Vagina (tissue), 2 donors: ENCODE data around the gene GIPC2. TPM values are rescaled to one million over a fixed set of nuclear protein-coding genes. Genes with fewer than 3 reads are reported as not detected.

ENCODE experiments used
- DNase-seq, 2 donors: peaks; one replicate each; pipeline ENCODE4 v3.0.0-alpha.2; 2017; ENCODE audit errors: extremely low spot score in 2 of 2
- H3K27ac ChIP-seq: fragments of 200-600 bp; sonication (generic); one replicate; pipeline ENCODE4 v1.5.1; 2019
- H3K27me3 ChIP-seq: fragments of 200-600 bp; sonication (generic); one replicate; pipeline ENCODE4 v1.5.1; 2019
- H3K36me3 ChIP-seq, 2 donors: fragments of 200-600 bp; sonication (generic); one replicate each; pipeline ENCODE4 v1.5.1; 2017 to 2019
- H3K4me1 ChIP-seq: fragments of 200-600 bp; sonication (generic); one replicate; pipeline ENCODE4 v1.5.1; 2019
- H3K4me3 ChIP-seq, 2 donors: fragments of 200-600 bp; sonication (generic); 1 replicate in 1 of 2; 2 replicates in 1 of 2; pipeline ENCODE4 v1.5.1; 2016 to 2019
- H3K9me3 ChIP-seq: fragments of 200-600 bp; sonication (generic); one replicate; pipeline ENCODE4 v1.5.1; 2019
- CTCF ChIP-seq, 3 experiments: fragments of 450-650 bp in 2 of 3; fragments of 200-600 bp in 1 of 3; sonication (generic) in 1 of 3; IDR thresholded peaks; one replicate each; pipeline ENCODE4 v1.5.1; 2017 to 2019; ENCODE audit warnings: antibody characterized with exemption in 3 of 3, mild to moderate bottlenecking in 2 of 3, moderate library complexity in 2 of 3
- POLR2A ChIP-seq, 2 donors: fragments of 450-650 bp; IDR thresholded peaks; one replicate each; pipeline ENCODE4 v1.6.1; 2017; ENCODE audit warnings: antibody characterized with exemption in 2 of 2, mild to moderate bottlenecking in 2 of 2, moderate library complexity in 2 of 2
- POLR2AphosphoS5 ChIP-seq, 2 donors: sonication (generic); formaldehyde crosslinking; IDR thresholded peaks; one replicate each; pipeline ENCODE4 v1.9.0; 2017; ENCODE audit warnings: antibody characterized with exemption in 2 of 2, mild to moderate bottlenecking in 2 of 2, low read depth in 1 of 2; ENCODE audit not compliant: insufficient read depth in 1 of 2
- intact Hi-C: fragments of 100-400 bp; cut with DNase I; formaldehyde crosslinking; loops from one replicate; pipeline ENCODE4 v1.15.1; 2023
- total RNA-seq: library from RNA; depleted of rRNA; stranded (reverse); fragments of >200 nt; gene quantifications from one replicate; pipeline ENCODE4 v1.2.3, GENCODE V29; 2016

GIPC2 gene
- total RNA-seq, 1 donor from 2014 or later, result 2.7 TPM

GRCh38 chr1:78095593-78095992, 49.8 kb downstream of the GIPC2 start:
- Histone ChIP-seq H3K9me3 (no peaks in the 10 kb centered on the region), H3K4me1 (no peaks in the 10 kb centered on the region), H3K27ac (no peak overlapping the region), H3K27me3 (no peaks in the 10 kb centered on the region), H3K4me3 (no peak overlapping the region), H3K36me3 (no peaks in the 10 kb centered on the region)
- intact Hi-C loops, result no loop called here
- DNase-seq, result no peak
- TF ChIP-seq POLR2A (IDR thresholded peaks at IDR 0.05), result no peak
- TF ChIP-seq POLR2AphosphoS5 (IDR thresholded peaks at IDR 0.05; ENCODE audit: insufficient read depth in 1 of 2, low read depth in 1 of 2), result no peak
- TF ChIP-seq CTCF (IDR thresholded peaks at IDR 0.05), result no peak

DNA sequence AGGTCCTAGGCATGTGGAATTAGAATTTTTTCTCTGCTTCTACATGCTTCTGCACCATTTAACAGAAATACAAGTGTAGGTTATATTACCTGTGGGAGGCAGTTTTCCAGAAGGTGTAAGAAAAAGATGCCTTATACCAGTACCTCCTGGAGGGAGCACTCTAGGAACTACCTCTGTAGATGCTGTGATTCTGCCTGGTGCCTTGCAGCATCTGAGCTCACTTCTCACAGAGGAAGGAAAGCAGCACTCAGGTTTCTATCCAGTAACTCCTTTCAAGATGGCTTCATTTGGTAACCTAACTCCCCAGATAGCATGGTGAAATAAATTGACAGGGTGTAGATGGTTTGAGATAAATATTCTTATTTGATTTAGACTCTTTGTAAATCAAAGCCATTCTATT, 50.3 kb downstream of the GIPC2 start:
- H3K36me3 ChIP-seq, result no peaks in the 10 kb centered on the region
- intact Hi-C loops, result no loop called here
- H3K27ac ChIP-seq, result no peak overlapping the region
- no peaks in the 10 kb centered on the region for H3K4me1 ChIP-seq
- TF ChIP-seq CTCF (IDR thresholded peaks at IDR 0.05) (no peak), POLR2A (IDR thresholded peaks at IDR 0.05) (no peak), POLR2AphosphoS5 (IDR thresholded peaks at IDR 0.05; ENCODE audit: insufficient read depth in 1 of 2, low read depth in 1 of 2) (no peak)
- H3K27me3 ChIP-seq, result no peaks in the 10 kb centered on the region
- no peak overlapping the region for H3K4me3 ChIP-seq
- DNase-seq, result no peak
- H3K9me3 ChIP-seq, result no peaks in the 10 kb centered on the region

DNA sequence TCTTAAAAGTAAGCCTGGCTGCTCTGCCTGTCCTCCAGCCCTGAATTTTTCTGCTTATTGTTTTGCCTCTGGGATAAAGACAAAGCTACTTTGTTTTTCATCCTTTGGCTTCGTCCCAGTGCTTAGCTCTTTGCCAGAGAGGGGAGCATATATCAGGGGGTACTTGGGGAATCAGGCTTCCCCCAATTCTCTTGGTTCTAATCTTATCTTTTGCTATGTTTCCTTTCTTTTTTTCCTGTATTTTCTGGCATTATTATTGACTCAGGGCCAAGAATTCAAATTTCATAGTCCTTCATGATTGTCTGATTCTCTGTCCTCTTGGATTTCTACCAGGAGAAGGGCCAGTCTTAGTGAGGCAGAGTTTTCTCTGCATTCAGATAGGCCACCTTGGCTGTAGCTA, 51.2 kb downstream of the GIPC2 start:
- no peaks in the 10 kb centered on the region for H3K4me1 ChIP-seq
- no peaks in the 10 kb centered on the region for H3K9me3 ChIP-seq
- no peak overlapping the region for H3K27ac ChIP-seq
- no peaks in the 10 kb centered on the region for H3K27me3 ChIP-seq
- H3K4me3 ChIP-seq, result no peak overlapping the region
- no peak for DNase-seq
- intact Hi-C loops, result no loop called here
- TF ChIP-seq POLR2AphosphoS5 (IDR thresholded peaks at IDR 0.05; ENCODE audit: insufficient read depth in 1 of 2, low read depth in 1 of 2) (no peak), POLR2A (IDR thresholded peaks at IDR 0.05) (no peak), CTCF (IDR thresholded peaks at IDR 0.05) (no peak)
- no peaks in the 10 kb centered on the region for H3K36me3 ChIP-seq

DNA sequence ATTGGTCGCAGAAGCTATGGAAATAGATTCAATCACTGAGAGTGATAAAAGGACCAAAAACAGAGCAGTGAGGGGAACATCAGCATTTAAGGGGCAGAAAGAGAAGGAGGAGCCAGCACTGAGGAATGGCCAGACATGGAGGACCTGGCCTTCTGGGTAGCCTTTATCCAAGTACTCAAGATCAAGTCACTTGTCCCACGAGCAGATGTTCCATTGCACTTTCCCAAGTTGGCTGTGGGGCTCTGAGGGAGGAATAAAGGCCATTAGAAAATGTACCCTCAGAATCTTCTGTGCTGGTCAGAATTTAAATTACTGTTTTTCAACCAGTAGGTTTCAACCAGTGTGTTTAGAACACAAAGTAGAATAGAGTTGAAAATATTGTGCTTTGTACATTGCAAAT, 55.3 kb downstream of the GIPC2 start:
- no peak overlapping the region for H3K4me3 ChIP-seq
- no peak for DNase-seq
- TF ChIP-seq POLR2AphosphoS5 (IDR thresholded peaks at IDR 0.05; ENCODE audit: insufficient read depth in 1 of 2, low read depth in 1 of 2) (no peak), CTCF (IDR thresholded peaks at IDR 0.05) (no peak), POLR2A (IDR thresholded peaks at IDR 0.05) (no peak)
- no peak overlapping the region for H3K27ac ChIP-seq
- H3K36me3 ChIP-seq, result no peaks in the 10 kb centered on the region
- H3K9me3 ChIP-seq, result no peaks in the 10 kb centered on the region
- H3K27me3 ChIP-seq, result no peaks in the 10 kb centered on the region
- no peaks in the 10 kb centered on the region for H3K4me1 ChIP-seq
- intact Hi-C loops, result no loop called here

DNA sequence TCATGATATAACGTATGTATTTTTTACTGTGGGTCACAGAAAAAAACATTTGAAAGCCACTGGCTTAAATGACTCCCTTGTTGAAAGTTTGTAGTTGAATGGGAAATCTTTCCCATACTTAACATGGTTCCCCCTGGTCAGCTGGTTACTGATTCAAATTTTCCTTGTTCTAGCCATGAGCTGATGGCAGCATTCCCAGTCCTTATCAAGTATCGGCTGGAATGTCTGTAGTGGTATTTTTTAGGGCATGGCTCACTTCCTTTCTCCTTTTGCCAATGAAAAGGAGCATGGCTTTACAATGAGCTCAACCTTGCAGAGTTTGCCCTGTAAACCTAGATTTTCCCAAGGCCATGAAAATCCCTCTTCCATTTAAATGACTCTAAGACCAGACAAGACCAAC, 55.7 kb downstream of the GIPC2 start:
- Histone ChIP-seq H3K4me1 (no peaks in the 10 kb centered on the region), H3K4me3 (no peak overlapping the region), H3K36me3 (no peaks in the 10 kb centered on the region), H3K27ac (no peak overlapping the region), H3K9me3 (no peaks in the 10 kb centered on the region), H3K27me3 (no peaks in the 10 kb centered on the region)
- intact Hi-C loops, result no loop called here
- DNase-seq, result no peak
- TF ChIP-seq POLR2AphosphoS5 (IDR thresholded peaks at IDR 0.05; ENCODE audit: insufficient read depth in 1 of 2, low read depth in 1 of 2) (peak in 1 of 2 donors; percentile 77), CTCF (IDR thresholded peaks at IDR 0.05) (no peak)
